IMR-90 (cell line): ENCODE measurements around the gene NDUFA6. TPM values are rescaled to one million over a fixed set of nuclear protein-coding genes. Genes with fewer than 3 reads are reported as not detected.

Source experiments
- ATAC-seq: fragments of 200-7000 bp; cut with Tn5 transposase; 2 replicates; pipeline ENCODE4 v1.9.1; 2020; ENCODE audit warnings: low read depth, mild to moderate bottlenecking, moderate library complexity
- BruUV-seq: library from RNA; stranded (reverse); fragments of 400-500 nt; replicated peaks from 2 replicates; lab custom pipeline; 2021; lab: Mats Ljungman, UMichigan
- CTCF ChIA-PET: fragments of 300-600 bp; formaldehyde crosslinking; extraction: SDS; loops from one replicate; lab custom pipeline; 2021; ENCODE audit warnings: antibody characterized with exemption; lab: Yijun Ruan, JAX
- POLR2A ChIA-PET: fragments of 300-600 bp; sonication (Branson Sonifier 250); formaldehyde crosslinking; loops from one replicate; lab custom pipeline; 2022; ENCODE audit warnings: antibody characterized with exemption; ENCODE audit not compliant: unreplicated experiment; lab: Charles Lee
- DNase-seq: peaks from one replicate; pipeline ENCODE4 v3.0.0; 2013
- H2AFZ ChIP-seq: replicated peaks from 2 replicates; pipeline ENCODE3; 2013; ENCODE audit warnings: low read length, mild to moderate bottlenecking; ENCODE audit not compliant: poor library complexity
- H2AK5ac ChIP-seq: 2 replicates; pipeline ENCODE4 v1.6.1; 2013; ENCODE audit warnings: low read depth, low read length, inconsistent platforms
- H2AK9ac ChIP-seq: replicated peaks from 2 replicates; pipeline ENCODE3; 2013; ENCODE audit warnings: mild to moderate bottlenecking, low read depth, low read length, moderate library complexity; ENCODE audit not compliant: poor library complexity
- H2BK120ac ChIP-seq: 2 replicates; pipeline ENCODE4 v1.6.1; 2013; ENCODE audit warnings: low read depth, low read length, inconsistent platforms
- H2BK15ac ChIP-seq: 3 replicates; pipeline ENCODE4 v1.6.1; 2013; ENCODE audit warnings: low read depth, low read length, inconsistent platforms
- H2BK20ac ChIP-seq: 2 replicates; pipeline ENCODE4 v1.6.1; 2013; ENCODE audit warnings: low read depth, mild to moderate bottlenecking, inconsistent platforms, low read length, moderate library complexity
- H2BK5ac ChIP-seq: 2 replicates; pipeline ENCODE4 v1.6.1; 2013; ENCODE audit warnings: mild to moderate bottlenecking, low read depth, low read length, inconsistent platforms; ENCODE audit not compliant: poor library complexity, severe bottlenecking
- H3K14ac ChIP-seq: replicated peaks from 2 replicates; pipeline ENCODE4 v1.6.1; 2013; ENCODE audit warnings: low read depth, low read length, inconsistent platforms
- H3K18ac ChIP-seq: 2 replicates; pipeline ENCODE4 v1.6.1; 2013; ENCODE audit warnings: low read depth, low read length, control low read depth
- H3K23ac ChIP-seq: 2 replicates; pipeline ENCODE4 v1.6.1; 2013; ENCODE audit warnings: low read depth, low read length, inconsistent platforms
- H3K27ac ChIP-seq: 2 replicates; pipeline ENCODE4 v1.5.1; 2013; ENCODE audit warnings: mild to moderate bottlenecking, control low read depth, low read length; ENCODE audit not compliant: insufficient read depth
- H3K27me3 ChIP-seq: 2 replicates; pipeline ENCODE4 v1.6.1; 2013; ENCODE audit warnings: low read length; ENCODE audit not compliant: control insufficient read depth, insufficient read depth
- H3K36me3 ChIP-seq: 2 replicates; pipeline ENCODE4 v1.6.1; 2013; ENCODE audit warnings: low read length, mixed read lengths; ENCODE audit not compliant: control insufficient read depth, insufficient read depth
- H3K4ac ChIP-seq: 2 replicates; pipeline ENCODE4 v1.6.1; 2013; ENCODE audit warnings: low read depth, low read length, inconsistent platforms
- H3K4me1 ChIP-seq: 2 replicates; pipeline ENCODE4 v1.6.1; 2013; ENCODE audit warnings: low read length, mixed read lengths; ENCODE audit not compliant: control insufficient read depth, insufficient read depth
- H3K4me2 ChIP-seq: 2 replicates; pipeline ENCODE4 v1.6.1; 2013; ENCODE audit warnings: low read depth, mild to moderate bottlenecking, control low read depth, low read length, moderate library complexity
- H3K4me3 ChIP-seq: 2 replicates; pipeline ENCODE4 v1.5.1; 2013; ENCODE audit warnings: low read depth, mild to moderate bottlenecking, control low read depth, low read length, moderate library complexity; ENCODE audit not compliant: insufficient read depth
- H3K56ac ChIP-seq: 2 replicates; pipeline ENCODE4 v1.6.1; 2013; ENCODE audit warnings: low read length, inconsistent platforms; ENCODE audit not compliant: insufficient read depth; ENCODE audit errors: extremely low read depth
- H3K79me1 ChIP-seq, 2 experiments: 2 replicates each; pipeline ENCODE4 v1.6.1; 2013; ENCODE audit warnings: low read length in 2 of 2, inconsistent platforms in 1 of 2, low read depth in 1 of 2
- H3K9ac ChIP-seq: 2 replicates; pipeline ENCODE4 v1.6.1; 2013; ENCODE audit warnings: low read depth, low read length, control low read depth
- H3K9me1 ChIP-seq: 2 replicates; pipeline ENCODE4 v1.6.1; 2013; ENCODE audit warnings: low read length, inconsistent platforms; ENCODE audit not compliant: insufficient read depth
- H3K9me3 ChIP-seq: 2 replicates; pipeline ENCODE4 v1.6.1; 2013; ENCODE audit warnings: low read length; ENCODE audit not compliant: control insufficient read depth, insufficient read depth
- H4K20me1 ChIP-seq: 2 replicates; pipeline ENCODE4 v1.6.1; 2013; ENCODE audit warnings: low read length, inconsistent platforms; ENCODE audit not compliant: insufficient read depth
- H4K5ac ChIP-seq: 2 replicates; pipeline ENCODE4 v1.6.1; 2013; ENCODE audit warnings: mild to moderate bottlenecking, low read depth, low read length, control low read depth
- H4K8ac ChIP-seq, 2 experiments: 2 replicates each; pipeline ENCODE4 v1.6.1; 2013; ENCODE audit warnings: low read depth in 2 of 2, low read length in 2 of 2, control low read depth in 1 of 2, inconsistent platforms in 1 of 2
- H4K91ac ChIP-seq: 2 replicates; pipeline ENCODE4 v1.6.1; 2013; ENCODE audit warnings: low read depth, low read length, inconsistent platforms; ENCODE audit not compliant: insufficient read depth
- BHLHE40 ChIP-seq: fragments of 150-350 bp; IDR thresholded peaks from 2 replicates; pipeline ENCODE4 v1.6.1; 2016; ENCODE audit warnings: mild to moderate bottlenecking, low read depth, low read length
- WGBS, 2 experiments: methylation state at CpG; one replicate each; pipeline versions ENCODE4 v1.1.5 to v1.1.7; 2013; ENCODE audit warnings: missing lambda C conversion rate in 2 of 2; ENCODE audit not compliant: insufficient read length in 1 of 2; ENCODE audit errors: extremely low coverage in 2 of 2; 5-methylcytosine and 5-hydroxymethylcytosine counted together
- dilution Hi-C: fragments of 300-500 bp; cut with HindIII; formaldehyde crosslinking; loops from one replicate; pipeline ENCODE4 v1.14.3; 2018; ENCODE audit warnings: low sequenced_read_pairs; ENCODE audit not compliant: unreplicated experiment
- in situ Hi-C: fragments of 300-500 bp; cut with MboI; formaldehyde crosslinking; loops from 3 replicates; pipeline ENCODE4 v1.14.3; 2019; ENCODE audit warnings: low sequenced_read_pairs, inconsistent platforms, mixed read lengths
- intact Hi-C: fragments of 100-400 bp; cut with micrococcal nuclease; formaldehyde crosslinking; loops from 2 replicates; pipeline ENCODE4 v1.10.0; 2022
- polyA plus RNA-seq, 3 experiments: library from polyadenylated mRNA; depleted of rRNA; stranded (reverse); fragments of >200 nt; gene quantifications; 2 replicates each; pipeline ENCODE4 v1.2.3, GENCODE V29; 2012; ENCODE audit warnings: low replicate concordance in 1 of 3
- total RNA-seq: library from RNA; depleted of rRNA; stranded (reverse); fragments of >200 nt; gene quantifications from 2 replicates; pipeline ENCODE4 v1.2.3, GENCODE V29; 2012
- TF ChIP-seq, protein P1 (sequence below): fragments of 150-350 bp; IDR thresholded peaks from 2 replicates; pipeline ENCODE4 v1.6.1; 2016; ENCODE audit warnings: low read depth, mild to moderate bottlenecking, low read length, moderate library complexity, borderline replicate concordance

Gene NDUFA6
- total and polyA plus RNA-seq, 2 of the 4 experiments (the other 2 are of a cell fraction): 48.8 to 89.0 TPM

DNA sequence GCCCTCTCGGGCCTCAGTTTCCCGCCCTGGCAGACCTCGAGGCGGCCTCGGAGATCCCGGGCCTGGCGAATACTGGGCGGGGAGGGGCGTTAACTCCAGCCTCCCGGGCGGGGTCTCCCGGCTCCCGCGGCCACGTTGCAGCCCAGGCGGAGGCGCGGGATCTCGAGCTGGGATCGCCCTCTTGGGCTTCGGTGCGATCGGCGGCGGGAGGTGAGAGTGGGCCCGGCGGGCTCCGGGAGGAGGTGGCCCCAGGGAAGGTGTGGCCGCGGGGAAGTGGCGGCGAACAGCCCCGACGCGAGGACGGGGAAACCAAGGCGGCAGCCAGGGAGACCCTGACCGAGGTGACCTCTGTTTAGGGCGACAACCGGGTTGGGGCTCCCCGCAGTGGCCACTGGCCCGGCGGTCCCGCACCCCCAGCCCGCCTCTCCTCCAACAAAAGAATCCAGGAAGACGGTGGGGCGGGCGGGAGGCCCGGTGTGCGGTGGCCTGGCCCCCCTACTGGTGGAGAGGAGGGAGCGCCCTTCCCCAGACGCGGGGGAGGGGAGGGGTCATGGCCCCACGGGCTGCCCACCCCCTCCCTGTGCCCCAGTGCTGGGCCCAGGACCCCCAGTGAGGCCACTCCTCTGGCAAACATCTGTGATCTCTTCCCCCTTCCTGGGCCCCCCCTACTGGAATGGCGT is 16.3 kb downstream of the NDUFA6 start, which contains the start of gene PHETA2 (continued):
- TF ChIP-seq, protein P1, sequence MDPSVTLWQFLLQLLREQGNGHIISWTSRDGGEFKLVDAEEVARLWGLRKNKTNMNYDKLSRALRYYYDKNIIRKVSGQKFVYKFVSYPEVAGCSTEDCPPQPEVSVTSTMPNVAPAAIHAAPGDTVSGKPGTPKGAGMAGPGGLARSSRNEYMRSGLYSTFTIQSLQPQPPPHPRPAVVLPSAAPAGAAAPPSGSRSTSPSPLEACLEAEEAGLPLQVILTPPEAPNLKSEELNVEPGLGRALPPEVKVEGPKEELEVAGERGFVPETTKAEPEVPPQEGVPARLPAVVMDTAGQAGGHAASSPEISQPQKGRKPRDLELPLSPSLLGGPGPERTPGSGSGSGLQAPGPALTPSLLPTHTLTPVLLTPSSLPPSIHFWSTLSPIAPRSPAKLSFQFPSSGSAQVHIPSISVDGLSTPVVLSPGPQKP: no peak

DNA sequence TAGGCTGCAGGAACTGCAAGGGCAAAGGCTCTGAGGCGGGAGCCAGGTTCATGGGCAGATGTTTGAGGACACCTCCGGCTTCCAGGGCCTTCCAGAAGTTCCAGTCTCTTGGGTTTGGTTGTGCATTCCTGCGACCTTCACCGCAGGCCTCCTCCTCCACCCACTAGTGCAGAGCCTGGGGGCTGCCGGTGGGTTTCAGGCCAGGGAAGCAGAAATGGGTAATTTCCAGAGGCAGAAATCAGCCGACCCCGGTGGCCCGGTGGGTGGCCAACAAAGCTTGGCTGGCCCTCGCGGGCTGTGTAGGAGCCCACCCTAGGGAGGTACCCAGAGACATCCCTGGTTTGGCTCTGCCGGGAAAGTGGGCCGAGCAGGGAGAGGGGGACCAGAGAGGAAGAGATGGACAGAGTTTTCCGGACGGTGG is 16.9 kb downstream of the NDUFA6 start:
- H3K4ac ChIP-seq: peak overlapping the region; percentile 92
- H2AK9ac ChIP-seq: peak overlapping the region; percentile 97
- 0 out of 2 replicates have a peak, but pooled peaks cover 4% of the 10 kb centered on the region for H4K20me1 ChIP-seq
- POLR2A ChIA-PET: no interaction called here
- H2BK20ac ChIP-seq: no peak overlapping the region
- peak overlapping the region; percentile 88 for H4K91ac ChIP-seq
- H3K9me3 ChIP-seq: no peaks in the 10 kb centered on the region
- BruUV-seq: no TSS peak
- H3K14ac ChIP-seq: peak overlapping the region; percentile 91; the same call in 1 of the 2 replicates
- H3K36me3 ChIP-seq: peaks cover 11% of the 10 kb centered on the region
- peak overlapping the region; percentile 96 for H4K5ac ChIP-seq
- peak overlapping the region; percentile 17; the same call in 1 of the 2 replicates for H3K23ac ChIP-seq
- in situ Hi-C loops (no loop called here), intact Hi-C loops (no loop called here), dilution Hi-C loops (no loop called here)
- no peak overlapping the region; the same call in 1 of the 2 replicates for H3K56ac ChIP-seq
- peak overlapping the region; percentile 45 for H3K4me2 ChIP-seq
- CTCF ChIA-PET: no interaction called here
- H2BK5ac ChIP-seq: peak overlapping the region; percentile 84
- no peaks in the 10 kb centered on the region for H3K27me3 ChIP-seq
- H3K18ac ChIP-seq: no peak overlapping the region; the same call in 1 of the 2 replicates
- H2BK120ac ChIP-seq: peak overlapping the region; percentile 36; the same call in 1 of the 2 replicates
- no peak overlapping the region for H2BK15ac ChIP-seq
- H3K4me1 ChIP-seq: peaks cover 13% of the 10 kb centered on the region
- H2AFZ ChIP-seq: peak overlapping the region; percentile 95
- H4K8ac ChIP-seq: peak overlapping the region; percentile 97
- H3K9ac ChIP-seq: peak overlapping the region; percentile 95
- H2AK5ac ChIP-seq: peak overlapping the region; percentile 56
- 60% methylated on average over 1 of the region's 14 CpGs; no CpG with 5 or more reads in 1 of the 2 experiments for WGBS, 2 experiments
- peaks cover 15 to 53% of the 10 kb centered on the region in 2 experiments; a peak in 3 of 4 replicates for H3K79me1 ChIP-seq
- H3K9me1 ChIP-seq: peaks cover 15% of the 10 kb centered on the region; the same call in 1 of the 2 replicates
- no peak for TF ChIP-seq BHLHE40
- peak overlapping the region; percentile 84 for H3K27ac ChIP-seq
- no peak for DNase-seq
- ATAC-seq: no peak
- H3K4me3 ChIP-seq: peak overlapping the region; percentile 84
